ENCODE results near the gene SLX9.

Gene SLX9

DNA sequence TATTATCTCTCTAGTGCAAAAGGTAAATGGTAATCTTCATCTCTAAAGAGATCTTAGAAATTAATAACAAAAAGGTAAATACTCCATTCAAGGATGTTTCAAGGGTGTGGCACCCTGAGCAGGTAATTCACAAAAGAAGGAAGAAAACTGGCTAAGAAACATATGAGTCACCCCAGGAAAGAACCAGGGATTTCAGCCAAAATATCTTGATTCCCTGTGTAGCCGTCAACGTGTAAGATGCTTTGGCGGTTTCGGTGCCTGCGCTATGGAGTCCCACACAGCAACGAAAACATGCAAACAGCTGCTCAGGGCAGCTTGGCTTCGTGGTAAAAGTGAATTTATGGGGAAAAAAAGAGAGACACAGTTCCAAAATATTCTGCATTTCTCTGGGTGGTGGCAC lies 22.9 kb upstream of the SLX9 start:
- no peak for FAIRE-seq
- no peak for DNase-seq (ENCODE audit: insufficient read length, low spot score)
- no peak for TF ChIP-seq POLR2A (IDR thresholded peaks at IDR 0.05; ENCODE audit: low read depth, low read length)

- DNase-seq (ENCODE audit: insufficient read length, low spot score) (no peak), FAIRE-seq (no peak)
- TF ChIP-seq POLR2A (IDR thresholded peaks at IDR 0.05; ENCODE audit: low read depth, low read length) = no peak
Observed at GRCh38 chr21:44917446-44918106, 22.3 kb upstream of the SLX9 start.

- FAIRE-seq (no peak), DNase-seq (ENCODE audit: insufficient read length, low spot score) (no peak)
- TF ChIP-seq POLR2A (IDR thresholded peaks at IDR 0.05; ENCODE audit: low read depth, low read length) = no peak
Observed at GRCh38 chr21:44918107-44918470, 21.7 kb upstream of the SLX9 start.

GRCh38 chr21:44918581-44919033 lies 21.2 kb upstream of the SLX9 start:
- FAIRE-seq (no peak), DNase-seq (ENCODE audit: insufficient read length, low spot score) (no peak)
- no peak for TF ChIP-seq POLR2A (IDR thresholded peaks at IDR 0.05; ENCODE audit: low read depth, low read length)

- DNase-seq (ENCODE audit: insufficient read length, low spot score) = no peak
- no peak for FAIRE-seq
Observed at GRCh38 chr21:44919111-44919912, 20.5 kb upstream of the SLX9 start.

DNA sequence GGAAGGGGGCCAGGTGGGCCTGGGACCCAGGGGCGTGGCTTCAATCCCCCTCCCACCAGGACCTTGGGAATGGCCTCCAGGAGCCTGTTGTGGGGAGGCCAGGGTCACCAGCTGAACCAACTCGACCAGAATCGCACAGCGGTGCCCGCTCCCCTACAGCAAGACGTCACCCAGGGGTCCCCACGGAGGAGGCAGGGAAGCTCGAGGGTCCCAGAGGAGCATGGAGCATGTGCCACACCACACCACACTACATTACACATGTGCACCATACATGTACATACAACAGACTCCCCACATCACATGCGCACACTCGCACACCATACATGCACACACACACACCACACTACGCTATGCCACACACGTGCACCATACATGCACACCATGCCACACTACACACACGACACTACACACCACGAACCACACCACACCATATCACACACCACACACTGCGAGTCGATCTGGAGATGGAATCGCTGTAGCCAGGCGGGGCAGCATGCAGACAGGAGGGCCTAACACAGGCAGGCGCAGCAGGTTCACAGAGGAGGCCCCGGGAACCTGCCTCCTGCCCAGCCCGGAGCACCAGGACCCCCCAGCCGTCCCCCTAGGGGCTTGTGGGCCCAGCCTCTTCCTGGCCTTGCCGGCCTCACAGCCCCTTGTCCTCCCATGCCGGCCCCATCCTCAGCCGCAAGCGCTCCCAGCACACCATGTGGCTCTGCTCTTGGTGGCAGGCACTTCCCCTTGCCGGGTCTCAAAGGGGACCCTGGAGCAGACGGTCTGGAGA lies 19.7 kb upstream of the SLX9 start:
- TF ChIP-seq POLR2A (IDR thresholded peaks at IDR 0.05; ENCODE audit: low read depth, low read length) = no peak
- DNase-seq (ENCODE audit: insufficient read length, low spot score) (no peak), FAIRE-seq (no peak)

More at GRCh38 chr21:44919111-44919912, 20.5 kb upstream of the SLX9 start:
- no peak for TF ChIP-seq POLR2A (IDR thresholded peaks at IDR 0.05; ENCODE audit: low read depth, low read length)

DNA sequence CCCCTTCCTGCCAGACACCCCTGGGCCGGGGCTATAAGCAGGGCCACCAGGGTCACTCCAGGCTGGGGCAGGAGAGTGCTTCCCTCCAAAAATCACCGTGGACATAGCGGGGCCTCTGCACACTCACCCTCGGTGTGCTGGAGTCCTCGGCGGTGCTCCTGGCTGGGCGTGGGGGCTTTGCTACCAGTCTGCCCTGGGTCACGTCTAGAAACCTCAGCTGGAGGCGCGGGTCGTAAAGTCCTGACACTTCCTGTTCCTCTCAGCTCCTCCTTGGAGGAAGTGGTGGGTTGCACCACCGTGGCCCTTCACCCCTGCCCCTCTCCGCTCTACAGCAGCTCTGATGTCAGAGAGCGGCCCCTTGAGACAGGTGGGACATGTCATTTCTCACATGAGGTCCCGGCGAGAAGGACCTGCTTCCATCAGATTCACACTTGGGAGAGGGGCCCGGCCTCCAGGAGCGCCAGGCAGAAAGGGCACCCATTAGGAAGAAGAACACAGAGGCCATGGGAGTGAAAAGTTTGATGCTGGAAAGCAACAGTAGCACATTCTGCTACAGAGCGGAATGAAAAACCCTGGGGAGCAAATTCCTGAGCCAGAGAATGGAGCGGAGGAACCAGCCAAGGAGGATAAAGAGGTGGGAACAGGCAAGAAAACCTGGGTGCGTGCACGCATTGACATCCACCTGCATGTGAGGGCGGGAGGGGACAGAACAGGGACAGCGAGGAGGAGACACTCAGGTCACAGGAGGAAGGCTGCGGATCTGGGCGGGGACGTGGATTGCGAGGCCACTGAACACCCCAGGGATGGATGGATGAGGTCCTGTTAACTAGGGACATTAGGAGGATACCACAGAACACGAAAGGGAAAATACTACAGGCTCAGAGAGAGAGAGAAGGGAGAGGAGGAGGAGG lies 18.9 kb upstream of the SLX9 start, which contains the start of gene ITGB2:
Gene ITGB2, minus strand, starts transcription at position 206 of the 911 bp plus-strand sequence. CDS start 10,117 bp downstream, outside the sequence.
- FAIRE-seq (no peak), DNase-seq (ENCODE audit: insufficient read length, low spot score) (no peak)
- TF ChIP-seq POLR2A (IDR thresholded peaks at IDR 0.05; ENCODE audit: low read depth, low read length) = no peak

GRCh38 chr21:44921928-44922327 lies 17.9 kb upstream of the SLX9 start:
- no peak for DNase-seq (ENCODE audit: insufficient read length, low spot score)
- TF ChIP-seq POLR2A (IDR thresholded peaks at IDR 0.05; ENCODE audit: low read depth, low read length) = no peak
- no peak for FAIRE-seq

DNA sequence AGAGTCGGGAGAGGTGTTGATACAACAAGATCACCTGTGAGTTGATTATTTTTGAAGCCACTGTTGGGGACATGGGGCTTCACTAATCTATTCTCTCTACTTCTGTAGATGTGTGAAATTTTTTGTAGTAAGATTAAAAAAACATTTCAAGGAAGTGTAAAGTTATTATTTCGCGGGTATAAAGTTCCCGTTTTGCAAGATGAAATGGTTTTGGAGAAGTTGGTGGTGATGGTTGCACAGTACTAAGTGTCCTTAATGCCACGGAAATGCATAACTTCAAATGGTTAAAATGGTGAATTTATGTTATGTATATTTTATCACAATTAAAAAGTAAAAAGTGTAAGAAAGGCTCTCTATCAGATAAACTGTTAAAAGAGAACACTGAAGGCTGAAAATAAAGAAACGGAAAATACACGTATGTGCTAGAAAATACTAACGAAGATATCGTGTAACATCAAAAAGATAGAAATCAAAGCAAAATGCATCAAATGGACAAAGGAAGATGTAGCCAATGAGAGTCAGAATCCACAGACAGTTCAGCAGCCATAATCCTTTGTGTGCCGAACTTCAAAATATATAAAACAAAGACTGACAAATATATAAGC lies 16.2 kb upstream of the SLX9 start:
- FAIRE-seq = no peak

DNA sequence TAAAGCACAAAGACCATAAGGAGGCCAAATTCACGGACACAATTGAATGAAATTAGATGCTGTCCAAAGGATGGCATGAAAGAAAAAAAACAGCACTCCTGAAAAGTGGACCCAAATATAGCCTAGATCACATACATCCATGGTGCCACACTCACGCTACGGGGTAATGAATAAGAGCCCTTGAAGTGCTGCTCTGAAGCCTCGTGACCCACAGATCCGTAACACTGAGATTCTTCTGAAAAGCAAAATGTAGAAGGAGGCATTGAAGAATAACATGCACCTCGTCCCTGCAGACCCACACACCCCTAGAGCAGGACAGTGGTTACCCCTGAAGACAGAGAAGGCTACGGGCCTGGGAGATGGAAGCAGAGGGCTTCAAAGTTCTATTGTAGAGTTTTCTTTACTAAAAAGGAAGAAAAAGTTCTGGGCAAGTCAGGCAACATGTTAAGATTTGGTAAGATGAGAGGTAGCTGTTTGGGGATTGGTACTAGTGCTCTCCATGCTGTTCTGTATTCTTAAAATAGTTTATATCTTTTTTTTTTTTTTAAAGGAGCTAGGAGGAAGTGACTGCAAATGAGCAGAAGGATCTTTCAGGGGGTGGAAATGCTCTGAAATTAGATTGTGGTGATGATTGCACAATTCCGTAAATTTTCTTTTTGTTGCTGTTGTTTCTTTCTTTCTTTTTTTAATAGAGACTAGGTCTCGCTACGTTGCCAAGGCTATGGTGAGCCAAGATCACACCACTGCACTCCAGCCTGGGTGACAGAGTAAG lies 15.0 kb upstream of the SLX9 start:
- TF ChIP-seq POLR2A (IDR thresholded peaks at IDR 0.05; ENCODE audit: low read depth, low read length) = no peak
- FAIRE-seq (no peak), DNase-seq (ENCODE audit: insufficient read length, low spot score) (no peak)

More for the DNA sequence above, 16.2 kb upstream of the SLX9 start:
- DNase-seq (ENCODE audit: insufficient read length, low spot score) = no peak
- no peak for TF ChIP-seq POLR2A (IDR thresholded peaks at IDR 0.05; ENCODE audit: low read depth, low read length)

DNA sequence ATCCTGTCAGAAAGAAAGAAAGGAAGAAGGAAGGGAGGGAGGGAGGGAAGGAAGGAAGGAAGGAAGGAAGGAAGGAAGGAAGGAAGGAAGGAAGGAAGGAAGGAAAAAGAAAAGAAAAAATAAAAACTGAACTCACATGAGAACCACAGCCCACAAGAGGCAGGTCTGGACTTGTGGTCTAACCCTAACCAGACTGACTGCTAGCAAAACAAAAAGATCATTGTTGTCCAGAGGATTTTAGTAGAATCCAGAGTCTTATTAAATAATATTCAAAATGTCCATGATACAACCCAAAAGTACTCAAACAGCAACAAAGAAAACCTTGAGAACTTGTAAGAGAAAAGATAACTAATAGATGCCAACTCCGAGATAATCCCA lies 14.5 kb upstream of the SLX9 start:
- TF ChIP-seq POLR2A (IDR thresholded peaks at IDR 0.05; ENCODE audit: low read depth, low read length) = no peak
- FAIRE-seq (no peak), DNase-seq (ENCODE audit: insufficient read length, low spot score) (no peak)
